Stimulated activated naive CD4-positive, alpha-beta T cell treated with Interleukin-2 at 50 U/mL for 16 hours (primary cell): ENCODE measurements around the gene SLC17A1.
"Not testable (repeated sequence)": the region's sequence is repeated elsewhere in the genome, so short reads cannot be mapped to it uniquely, and the experiment has no call there.

Experiments used
- DNase-seq: peaks from one replicate; lab custom pipeline; 2025; lab: John Stamatoyannopoulos, UW

The SLC17A1 gene

DNA sequence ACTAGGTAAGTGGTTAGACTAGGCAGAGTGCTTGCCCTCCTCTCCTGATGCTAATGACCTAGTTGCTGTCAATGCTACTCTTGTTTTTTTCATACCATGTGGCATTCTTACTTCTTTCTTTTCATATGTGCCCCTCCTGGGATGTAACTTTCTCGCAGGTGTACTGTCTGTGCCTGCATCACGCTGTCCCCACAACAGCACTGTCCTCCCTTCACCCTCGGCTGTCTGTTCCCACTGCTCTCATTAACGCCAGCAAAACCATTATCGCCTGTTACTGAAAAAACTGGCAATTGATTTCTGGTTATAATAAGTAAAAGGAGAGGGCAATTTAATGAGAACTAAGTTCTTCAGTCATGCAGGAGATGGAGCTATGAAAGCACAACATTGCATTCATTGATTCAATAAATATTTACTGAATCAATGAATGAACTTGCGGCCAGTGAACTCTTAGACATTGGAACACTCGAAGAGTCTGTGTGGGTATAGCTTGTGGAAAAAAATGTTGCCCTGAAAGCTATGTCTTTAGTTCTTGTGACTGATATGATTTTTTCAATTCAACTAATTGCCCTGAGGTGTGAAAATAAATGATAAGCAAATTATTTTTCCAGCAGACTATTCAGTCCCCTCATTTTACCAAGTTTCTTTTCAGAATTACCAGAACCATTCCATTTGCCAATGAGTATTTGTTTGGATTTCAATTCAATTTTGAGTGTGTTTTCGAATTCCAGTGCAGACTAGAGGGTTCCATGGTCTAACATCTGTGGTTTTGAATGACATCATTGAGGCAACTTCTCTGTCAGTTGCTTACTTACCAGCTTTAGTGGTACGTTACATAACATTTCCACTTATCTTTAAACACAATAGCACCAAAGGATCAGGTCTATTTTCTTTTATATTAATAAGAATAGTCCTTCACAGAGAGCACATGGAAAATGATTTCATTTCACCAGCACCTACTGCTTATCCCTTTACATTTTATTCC is 75.2 kb downstream of the SLC17A1 start:
- no peak for DNase-seq

DNA sequence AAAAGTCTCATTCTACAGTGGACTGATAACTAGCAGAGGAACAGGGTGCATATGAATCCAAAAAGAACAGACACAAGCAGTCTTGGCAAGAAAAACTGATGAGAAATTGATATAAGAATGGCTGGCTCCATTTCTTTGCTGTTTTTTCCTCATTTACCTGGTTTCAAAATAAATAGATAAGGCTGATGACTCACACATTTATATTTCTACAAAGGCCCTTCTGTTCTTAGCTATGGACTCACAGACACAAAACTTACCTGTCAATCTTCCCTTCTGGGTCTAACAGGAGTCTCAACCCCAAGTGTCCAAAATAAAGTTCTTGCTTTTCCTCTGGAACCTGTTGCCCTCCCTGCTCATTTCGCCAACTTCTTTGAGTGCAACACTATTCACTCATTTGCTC is 76.4 kb downstream of the SLC17A1 start:
- DNase-seq, result no peak

DNA sequence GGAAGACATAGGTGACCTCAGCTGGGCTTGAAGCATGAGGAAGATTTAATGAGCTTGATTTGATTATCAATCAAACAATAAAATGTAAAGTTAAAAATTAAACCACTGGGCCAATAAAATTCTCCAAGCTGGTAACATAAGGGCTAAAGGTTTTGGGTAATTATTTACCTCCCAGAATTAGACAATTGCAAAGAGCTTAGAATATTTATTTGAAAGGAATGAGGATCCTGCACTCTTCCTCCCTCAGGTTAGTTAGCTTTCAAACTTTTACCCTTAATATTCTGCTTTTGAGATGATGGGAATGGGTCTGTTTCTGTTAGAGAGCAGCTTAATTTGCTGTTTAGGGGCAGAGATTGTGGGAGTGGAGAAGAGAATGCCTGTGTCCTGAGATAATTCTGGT is 77.3 kb downstream of the SLC17A1 start, which contains the start of gene SLC17A4:
TSS of gene SLC17A4 (plus strand) at position 208 of the 400 bp plus-strand sequence. CDS start 7,221 bp downstream, outside the sequence.
- no peak for DNase-seq

DNA sequence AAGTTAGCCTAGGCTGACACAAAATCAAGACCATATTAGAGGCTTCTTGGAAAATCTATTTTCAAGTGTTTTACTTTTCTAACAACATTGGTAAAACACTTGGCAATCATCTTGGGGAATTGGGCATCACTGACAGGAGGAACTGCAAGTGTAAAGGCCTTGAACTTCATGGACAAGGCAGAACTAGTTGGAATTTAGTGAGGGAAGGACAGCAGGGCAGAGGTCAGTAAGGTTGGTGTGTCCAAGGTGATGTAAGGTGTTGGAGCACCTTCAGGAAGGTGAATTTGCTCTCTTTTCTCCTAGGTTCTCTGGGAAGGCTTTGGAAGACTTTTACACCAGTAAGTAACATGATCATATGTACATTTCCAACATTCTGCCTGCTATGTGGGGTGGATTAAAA is 78.8 kb downstream of the SLC17A1 start:
- DNase-seq, result no peak

DNA sequence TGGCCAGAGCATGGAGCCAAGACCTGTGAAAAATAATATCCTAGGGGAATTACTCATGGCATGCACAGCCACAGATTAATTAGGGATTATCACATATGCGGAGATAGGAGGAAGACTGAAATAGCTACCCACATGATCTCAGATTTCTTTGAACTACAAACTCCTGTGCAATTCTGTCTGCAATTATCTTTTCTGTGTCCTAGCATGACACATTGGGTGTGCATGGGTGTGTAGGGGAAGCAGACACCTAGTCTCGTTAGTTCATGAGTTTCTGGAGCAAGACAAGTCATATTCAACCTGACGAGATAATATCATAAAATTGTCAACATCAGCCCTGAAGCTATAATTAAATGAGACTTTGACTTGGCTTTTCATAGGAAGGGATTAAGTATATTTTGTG is 80.9 kb downstream of the SLC17A1 start:
- no peak for DNase-seq

DNA sequence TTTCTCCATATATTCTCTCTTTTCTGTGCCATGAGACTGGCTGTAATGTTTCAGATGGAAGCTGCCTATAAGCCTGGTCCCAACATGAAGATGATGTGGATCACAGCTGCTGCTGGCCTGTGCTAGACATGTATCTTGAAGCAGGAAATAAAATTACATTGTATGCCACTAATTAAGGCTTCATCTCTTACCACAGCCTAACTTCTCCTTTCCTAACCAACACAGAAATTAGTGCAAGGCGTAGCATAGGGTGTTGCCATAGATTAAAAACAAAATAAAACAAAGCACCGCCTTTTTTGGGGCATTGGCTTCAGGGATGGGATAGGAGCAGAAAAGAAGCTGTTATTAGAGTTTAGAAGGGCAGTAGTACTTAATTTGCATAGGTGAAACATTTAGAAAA is 82.0 kb downstream of the SLC17A1 start:
- no peak for DNase-seq

DNA sequence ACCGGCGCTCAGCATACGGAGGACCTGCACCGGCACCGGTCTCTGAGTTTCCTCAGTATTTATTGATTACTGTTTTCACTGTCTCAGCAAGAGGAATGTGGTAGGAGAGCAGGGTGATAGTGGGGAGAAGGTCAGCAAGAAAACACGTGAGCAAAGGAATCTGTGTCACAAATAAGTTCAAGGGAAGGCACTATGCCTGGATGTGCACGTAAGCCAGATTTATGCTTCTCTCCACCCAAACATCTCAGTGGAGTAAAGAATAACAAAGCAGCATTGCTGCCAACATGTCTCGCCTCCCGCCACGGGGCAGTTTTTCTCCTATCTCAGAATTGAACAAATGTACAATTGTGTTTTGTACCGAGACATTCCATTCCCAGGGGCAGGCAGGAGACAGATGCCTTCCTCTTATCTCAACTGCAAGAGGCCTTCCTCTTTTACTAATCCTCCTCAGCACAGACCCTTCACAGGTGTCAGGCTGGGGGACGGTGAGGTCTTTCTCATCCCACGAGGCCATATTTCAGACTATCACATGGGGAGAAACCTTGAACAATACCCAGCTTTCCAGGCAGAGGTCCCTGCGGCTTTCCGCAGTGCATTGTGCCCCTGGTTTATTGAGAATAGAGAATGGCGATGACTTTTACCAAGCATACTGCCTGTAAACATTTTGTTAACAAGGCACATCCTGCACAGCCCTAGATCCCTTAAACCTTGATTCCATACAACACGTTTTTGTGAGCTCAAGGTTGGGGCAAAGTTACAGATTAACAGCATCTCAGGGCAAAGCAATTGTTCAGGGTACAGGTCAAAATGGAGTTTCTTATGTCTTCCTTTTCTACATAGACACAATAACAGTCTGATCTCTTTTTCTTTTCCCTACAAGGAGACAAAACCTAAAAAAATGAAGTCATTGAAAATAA is 83.0 kb downstream of the SLC17A1 start:
- not testable (repeated sequence) for DNase-seq

DNA sequence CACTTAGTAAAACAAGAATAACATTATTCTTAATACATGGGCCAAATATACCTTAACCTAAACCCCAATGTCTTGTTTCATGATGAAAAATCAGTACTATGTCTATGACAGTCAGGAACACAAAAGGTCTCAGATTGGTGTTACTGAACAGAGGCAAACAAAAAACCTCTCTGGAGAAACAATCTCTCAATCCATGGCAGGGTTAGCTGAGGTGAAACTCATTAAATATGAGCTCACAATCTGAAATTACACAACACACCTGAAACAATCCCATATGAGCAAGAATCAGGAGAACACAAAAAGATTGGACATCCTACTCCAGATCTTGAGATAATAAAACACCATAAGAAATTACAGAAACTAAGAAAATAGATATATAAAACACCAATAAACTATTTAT is 83.8 kb downstream of the SLC17A1 start:
- no peak for DNase-seq

DNA sequence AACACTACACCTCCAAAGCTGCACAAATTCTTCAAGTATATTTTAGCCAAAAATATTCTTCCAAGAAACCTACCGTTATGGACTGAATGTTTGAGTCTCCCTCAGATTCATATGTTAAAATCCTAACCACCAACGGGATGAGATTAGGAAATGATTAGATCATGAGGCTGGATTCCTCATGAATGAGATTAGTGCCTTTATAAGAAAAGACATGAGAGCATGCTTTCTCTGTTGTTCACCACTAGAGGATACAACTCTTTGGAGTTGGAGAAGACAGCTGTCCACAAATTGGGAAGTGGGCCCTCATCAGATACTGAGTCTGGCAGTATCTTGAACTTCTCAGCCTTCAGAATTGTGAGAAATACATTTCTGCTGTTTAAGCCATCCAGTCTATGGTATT is 84.4 kb downstream of the SLC17A1 start:
- no peak for DNase-seq

DNA sequence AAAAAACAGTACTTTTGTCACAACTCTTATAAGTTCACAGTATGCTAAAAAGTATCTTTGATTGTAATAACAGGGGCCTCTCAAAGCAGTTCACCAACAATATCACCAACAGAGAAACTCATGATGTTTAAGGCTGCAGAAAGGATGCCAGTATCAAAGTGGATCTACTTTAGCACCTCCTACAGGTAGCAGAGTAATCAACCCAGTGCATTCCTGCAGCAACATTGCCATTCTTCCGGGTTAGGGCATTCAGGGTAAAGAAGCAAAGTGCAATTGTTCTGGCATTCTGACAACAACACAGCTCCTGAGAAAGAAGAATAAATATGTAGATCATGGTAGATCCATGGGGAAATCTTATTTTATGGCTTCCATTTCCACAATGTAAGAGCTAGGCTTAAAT is 84.9 kb downstream of the SLC17A1 start:
- DNase-seq, result no peak

DNA sequence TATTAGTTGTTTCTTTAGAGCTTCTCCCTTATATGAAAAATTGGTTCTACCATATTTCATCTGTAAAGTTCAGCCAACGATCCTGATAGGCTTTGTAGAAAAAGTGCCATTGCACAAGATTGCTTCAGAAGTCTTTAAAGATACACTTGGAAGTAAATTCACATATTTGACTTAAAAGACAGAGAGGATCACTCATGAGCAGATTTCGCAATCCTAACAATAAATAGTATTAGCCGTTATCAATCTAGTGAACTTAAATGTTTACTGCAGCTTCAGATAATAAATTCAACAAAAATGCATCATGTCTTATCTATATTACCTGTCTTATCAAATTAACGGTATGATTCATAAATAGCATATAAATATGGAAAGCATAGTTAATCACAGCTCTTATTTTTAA is 86.0 kb downstream of the SLC17A1 start:
- no peak for DNase-seq

DNA sequence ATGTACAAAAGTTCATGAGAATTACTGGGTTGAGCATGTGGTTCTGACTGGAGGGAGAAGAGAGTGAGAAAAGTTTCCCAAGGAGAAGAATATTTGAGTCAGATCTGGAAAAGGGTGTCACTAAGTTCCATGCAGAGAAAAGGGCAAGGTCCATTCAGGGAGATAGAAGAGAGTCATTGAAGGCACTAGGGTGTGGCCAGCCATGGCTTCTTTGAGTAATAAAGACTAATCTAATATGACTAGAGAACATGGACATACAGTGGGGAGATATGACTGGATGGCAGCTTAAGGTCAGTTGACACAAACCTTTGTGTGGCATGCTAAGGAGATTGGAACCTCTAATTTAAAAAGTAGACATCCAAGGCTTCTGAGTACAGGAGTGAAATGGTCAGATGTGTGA is 88.0 kb downstream of the SLC17A1 start:
- DNase-seq, result no peak

DNA sequence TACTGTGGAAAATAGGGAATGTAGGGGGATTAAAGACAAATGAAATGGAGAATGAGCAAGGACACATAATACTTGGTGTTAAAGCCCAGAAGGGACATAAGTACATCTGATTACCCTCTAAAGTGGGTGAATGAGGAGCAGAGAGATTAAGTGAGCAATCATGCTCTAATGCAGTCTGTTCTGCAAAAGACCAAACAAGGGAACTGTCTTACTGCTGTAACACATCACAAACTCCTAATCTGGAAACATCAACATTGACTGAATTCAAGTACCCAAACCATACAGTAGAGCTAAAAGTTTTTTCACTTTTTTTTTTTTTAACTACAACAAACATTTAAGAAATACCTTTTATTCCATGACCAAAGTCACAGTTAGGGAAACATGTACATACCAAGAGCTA is 96.6 kb downstream of the SLC17A1 start:
- no peak for DNase-seq
